H7 (cell line): Measurements from ENCODE around the gene LMO7. TPM values are rescaled to one million over a fixed set of nuclear protein-coding genes. Genes with fewer than 3 reads are reported as not detected.

ENCODE experiments used
- DNase-seq: peaks from one replicate; pipeline ENCODE4 v3.0.0; 2012
- H3K27me3 ChIP-seq: 2 replicates; pipeline ENCODE4 v1.6.0; 2011; ENCODE audit warnings: mild to moderate bottlenecking, low read length; ENCODE audit not compliant: control insufficient read depth, insufficient read depth
- H3K36me3 ChIP-seq: replicated peaks from 2 replicates; pipeline ENCODE4 v1.5.1; 2011; ENCODE audit warnings: low read length; ENCODE audit not compliant: control insufficient read depth, insufficient read depth
- H3K4me3 ChIP-seq: 2 replicates; pipeline ENCODE4 v1.5.1; 2011; ENCODE audit warnings: low read depth, mild to moderate bottlenecking, control low read depth, low read length, moderate library complexity; ENCODE audit not compliant: insufficient read depth
- total RNA-seq: library from RNA; depleted of rRNA; stranded (reverse); fragments of >200 nt; shearing (Covaris generic); gene quantifications from 2 replicates; pipeline ENCODE4 v1.2.3, GENCODE V29; 2014; rRNA removed

LMO7 gene
- 7.6 and 11.7 TPM in 2 replicates for total RNA-seq

GRCh38 chr13:75635828-75636435 lies at the start of gene LMO7:
Gene LMO7 (plus strand): TSS chr13:75636330. CDS start chr13:75636658, 328 bp downstream.
- DNase-seq, result peak; percentile 90
- Histone ChIP-seq H3K27me3 (peaks cover 32% of the 10 kb centered on the region), H3K36me3 (no peaks in the 10 kb centered on the region), H3K4me3 (peak within 1 kb of the TSS; percentile 51)

- Histone ChIP-seq H3K27me3 (no peaks in the 10 kb centered on the region), H3K4me3 (no peak overlapping the region), H3K36me3 (no peaks in the 10 kb centered on the region)
- DNase-seq, result peak; percentile 20
Observed at GRCh38 chr13:75587679-75588078, 48.5 kb upstream of the LMO7 start.

- DNase-seq, result no peak
Observed at GRCh38 chr13:75596657-75597182, 39.4 kb upstream of the LMO7 start.

GRCh38 chr13:75600371-75600770 lies 35.8 kb upstream of the LMO7 start:
- DNase-seq, result no peak
- H3K27me3 ChIP-seq, result no peaks in the 10 kb centered on the region
- no peak overlapping the region for H3K4me3 ChIP-seq
- H3K36me3 ChIP-seq, result no peaks in the 10 kb centered on the region

More at GRCh38 chr13:75596657-75597182, 39.4 kb upstream of the LMO7 start:
- Histone ChIP-seq H3K36me3 (no peaks in the 10 kb centered on the region), H3K4me3 (no peak overlapping the region), H3K27me3 (no peaks in the 10 kb centered on the region)

- H3K4me3 ChIP-seq, result no peak overlapping the region
- no peaks in the 10 kb centered on the region for H3K36me3 ChIP-seq
- no peak for DNase-seq
Observed at GRCh38 chr13:75603038-75603437, 33.1 kb upstream of the LMO7 start.

GRCh38 chr13:75607447-75607846 lies 28.7 kb upstream of the LMO7 start:
- DNase-seq, result no peak
- H3K36me3 ChIP-seq, result no peaks in the 10 kb centered on the region

More at GRCh38 chr13:75603038-75603437, 33.1 kb upstream of the LMO7 start:
- H3K27me3 ChIP-seq, result no peaks in the 10 kb centered on the region

GRCh38 chr13:75610466-75610865 lies 25.7 kb upstream of the LMO7 start:
- Histone ChIP-seq H3K27me3 (no peaks in the 10 kb centered on the region), H3K4me3 (no peak overlapping the region), H3K36me3 (no peaks in the 10 kb centered on the region)
- no peak for DNase-seq

More at GRCh38 chr13:75607447-75607846, 28.7 kb upstream of the LMO7 start:
- H3K4me3 ChIP-seq, result no peak overlapping the region
- H3K27me3 ChIP-seq, result no peaks in the 10 kb centered on the region

- no peak overlapping the region for H3K4me3 ChIP-seq
Observed at GRCh38 chr13:75612354-75612753, 23.8 kb upstream of the LMO7 start.

GRCh38 chr13:75617230-75617629 lies 18.9 kb upstream of the LMO7 start:
- H3K27me3 ChIP-seq, result no peaks in the 10 kb centered on the region
- H3K36me3 ChIP-seq, result no peaks in the 10 kb centered on the region
- DNase-seq, result no peak
- H3K4me3 ChIP-seq, result no peak overlapping the region

More at GRCh38 chr13:75612354-75612753, 23.8 kb upstream of the LMO7 start:
- no peak for DNase-seq
- no peaks in the 10 kb centered on the region for H3K27me3 ChIP-seq
- no peaks in the 10 kb centered on the region for H3K36me3 ChIP-seq

- DNase-seq, result no peak
- no peak overlapping the region for H3K4me3 ChIP-seq
Observed at GRCh38 chr13:75618308-75618707, 17.8 kb upstream of the LMO7 start.

GRCh38 chr13:75620020-75620419 lies 16.1 kb upstream of the LMO7 start:
- Histone ChIP-seq H3K4me3 (no peak overlapping the region), H3K36me3 (no peaks in the 10 kb centered on the region), H3K27me3 (no peaks in the 10 kb centered on the region)
- DNase-seq, result no peak

More at GRCh38 chr13:75618308-75618707, 17.8 kb upstream of the LMO7 start:
- no peaks in the 10 kb centered on the region for H3K27me3 ChIP-seq
- no peaks in the 10 kb centered on the region for H3K36me3 ChIP-seq

GRCh38 chr13:75621147-75621546 lies 15.0 kb upstream of the LMO7 start:
- Histone ChIP-seq H3K4me3 (no peak overlapping the region), H3K36me3 (no peaks in the 10 kb centered on the region), H3K27me3 (no peaks in the 10 kb centered on the region)
- DNase-seq, result no peak

GRCh38 chr13:75628801-75629200 lies 7.3 kb upstream of the LMO7 start:
- H3K4me3 ChIP-seq, result no peak overlapping the region
- H3K27me3 ChIP-seq, result no peaks in the 10 kb centered on the region
- no peak for DNase-seq
- H3K36me3 ChIP-seq, result no peaks in the 10 kb centered on the region

GRCh38 chr13:75633285-75633684 lies 2.8 kb upstream of the LMO7 start:
- H3K36me3 ChIP-seq, result no peaks in the 10 kb centered on the region
- H3K27me3 ChIP-seq, result peaks cover 29% of the 10 kb centered on the region
- DNase-seq, result no peak
- H3K4me3 ChIP-seq, result no peak overlapping the region

GRCh38 chr13:75635101-75635827 lies 866 bp upstream of the LMO7 start:
- Histone ChIP-seq H3K36me3 (no peaks in the 10 kb centered on the region), H3K27me3 (peaks cover 32% of the 10 kb centered on the region), H3K4me3 (peak overlapping the region; percentile 51)
- DNase-seq, result peak; percentile 63
